Measurements from ENCODE around the gene TRAM2. TPM values are rescaled to one million over a fixed set of nuclear protein-coding genes. Genes with fewer than 3 reads are reported as not detected.
A peak's percentile ranks its signal among the peaks of the same experiment; 100 is the strongest.

Gene TRAM2
- polyA plus RNA-seq, 1 donor, result 44.1 TPM

GRCh38 chr6:52518279-52518945 lies 58.4 kb downstream of the TRAM2 start:
- WGBS (ENCODE audit: insufficient coverage, low lambda C conversion rate), result no CpG with 5 or more reads among the region's 13 CpGs
- no peak for DNase-seq

GRCh38 chr6:52517502-52518278 lies 59.2 kb downstream of the TRAM2 start:
- Histone ChIP-seq H3K36me3 (ENCODE audit: control insufficient read depth, insufficient read depth, low read length) (peaks cover 52% of the 10 kb centered on the region), H3K27me3 (ENCODE audit: control insufficient read depth, insufficient read depth, low read length) (no peaks in the 10 kb centered on the region), H3K4me1 (ENCODE audit: control insufficient read depth, insufficient read depth, low read length) (peaks cover 15% of the 10 kb centered on the region), H3K9me3 (ENCODE audit: control insufficient read depth, low read depth, low read length) (no peaks in the 10 kb centered on the region), H3K27ac (ENCODE audit: low read length) (peak overlapping the region; percentile 68), H3K4me3 (ENCODE audit: low read length) (no peak overlapping the region)
- no CpG with 5 or more reads among the region's 14 CpGs for WGBS (ENCODE audit: insufficient coverage, low lambda C conversion rate)
- DNase-seq, result peak; percentile 70 to 72

More at GRCh38 chr6:52518279-52518945, 58.4 kb downstream of the TRAM2 start:
- no peak overlapping the region for H3K4me3 ChIP-seq (ENCODE audit: low read length)
- no peaks in the 10 kb centered on the region for H3K9me3 ChIP-seq (ENCODE audit: control insufficient read depth, low read depth, low read length)
- peaks cover 46% of the 10 kb centered on the region for H3K36me3 ChIP-seq (ENCODE audit: control insufficient read depth, insufficient read depth, low read length)
- peak overlapping the region; percentile 68 for H3K27ac ChIP-seq (ENCODE audit: low read length)
- H3K4me1 ChIP-seq (ENCODE audit: control insufficient read depth, insufficient read depth, low read length), result peaks cover 15% of the 10 kb centered on the region
- no peaks in the 10 kb centered on the region for H3K27me3 ChIP-seq (ENCODE audit: control insufficient read depth, insufficient read depth, low read length)

DNA sequence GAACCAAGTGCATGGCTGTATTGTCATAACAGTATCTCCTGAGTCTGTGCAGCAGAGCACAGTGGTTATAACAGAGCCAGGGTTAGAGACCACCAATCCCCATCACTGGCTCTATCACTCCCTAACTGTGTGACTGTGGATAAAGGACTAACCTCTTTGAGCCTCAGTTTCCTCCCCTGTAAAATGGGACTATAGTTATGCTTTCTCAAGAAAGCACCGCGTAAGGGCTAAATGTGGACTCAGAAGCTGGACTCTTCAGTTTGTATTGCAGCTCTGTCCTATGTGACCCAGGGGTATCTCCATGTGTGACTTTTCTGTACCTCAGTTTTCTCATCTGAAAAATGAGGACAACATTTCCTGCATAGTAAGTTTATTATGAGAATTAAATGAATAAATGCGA lies 59.9 kb downstream of the TRAM2 start:
- no peaks in the 10 kb centered on the region for H3K9me3 ChIP-seq (ENCODE audit: control insufficient read depth, low read depth, low read length)
- H3K4me1 ChIP-seq (ENCODE audit: control insufficient read depth, insufficient read depth, low read length), result peaks cover 11% of the 10 kb centered on the region
- H3K4me3 ChIP-seq (ENCODE audit: low read length), result no peak overlapping the region
- peaks cover 59% of the 10 kb centered on the region for H3K36me3 ChIP-seq (ENCODE audit: control insufficient read depth, insufficient read depth, low read length)
- no peak overlapping the region for H3K27ac ChIP-seq (ENCODE audit: low read length)
- DNase-seq, result no peak
- WGBS (ENCODE audit: insufficient coverage, low lambda C conversion rate), result 100% methylated on average over 1 of the region's 3 CpGs
- no peaks in the 10 kb centered on the region for H3K27me3 ChIP-seq (ENCODE audit: control insufficient read depth, insufficient read depth, low read length)

- no CpG with 5 or more reads among the region's 1 CpG for WGBS (ENCODE audit: insufficient coverage, low lambda C conversion rate)
- peaks cover 64% of the 10 kb centered on the region for H3K36me3 ChIP-seq (ENCODE audit: control insufficient read depth, insufficient read depth, low read length)
- no peak overlapping the region for H3K4me3 ChIP-seq (ENCODE audit: low read length)
- H3K4me1 ChIP-seq (ENCODE audit: control insufficient read depth, insufficient read depth, low read length), result peaks cover 9% of the 10 kb centered on the region
- H3K27ac ChIP-seq (ENCODE audit: low read length), result no peak overlapping the region
- no peaks in the 10 kb centered on the region for H3K9me3 ChIP-seq (ENCODE audit: control insufficient read depth, low read depth, low read length)
- no peak for DNase-seq
- H3K27me3 ChIP-seq (ENCODE audit: control insufficient read depth, insufficient read depth, low read length), result no peaks in the 10 kb centered on the region
Measured at GRCh38 chr6:52516269-52516668, 60.6 kb downstream of the TRAM2 start.

- H3K27me3 ChIP-seq (ENCODE audit: control insufficient read depth, insufficient read depth, low read length), result no peaks in the 10 kb centered on the region
- H3K27ac ChIP-seq (ENCODE audit: low read length), result no peak overlapping the region
- H3K4me3 ChIP-seq (ENCODE audit: low read length), result no peak overlapping the region
- WGBS (ENCODE audit: insufficient coverage, low lambda C conversion rate), result no CpG with 5 or more reads among the region's 2 CpGs
- no peaks in the 10 kb centered on the region for H3K9me3 ChIP-seq (ENCODE audit: control insufficient read depth, low read depth, low read length)
- no peak for DNase-seq
- H3K36me3 ChIP-seq (ENCODE audit: control insufficient read depth, insufficient read depth, low read length), result peaks cover 73% of the 10 kb centered on the region
- H3K4me1 ChIP-seq (ENCODE audit: control insufficient read depth, insufficient read depth, low read length), result peaks cover 9% of the 10 kb centered on the region
Measured at GRCh38 chr6:52515219-52515960, 61.5 kb downstream of the TRAM2 start.

GRCh38 chr6:52514514-52514913 lies 62.3 kb downstream of the TRAM2 start:
- DNase-seq, result no peak
- H3K9me3 ChIP-seq (ENCODE audit: control insufficient read depth, low read depth, low read length), result no peaks in the 10 kb centered on the region
- H3K27ac ChIP-seq (ENCODE audit: low read length), result no peak overlapping the region
- H3K4me1 ChIP-seq (ENCODE audit: control insufficient read depth, insufficient read depth, low read length), result peaks cover 9% of the 10 kb centered on the region
- no peak overlapping the region for H3K4me3 ChIP-seq (ENCODE audit: low read length)
- H3K27me3 ChIP-seq (ENCODE audit: control insufficient read depth, insufficient read depth, low read length), result no peaks in the 10 kb centered on the region
- H3K36me3 ChIP-seq (ENCODE audit: control insufficient read depth, insufficient read depth, low read length), result peaks cover 81% of the 10 kb centered on the region
- WGBS (ENCODE audit: insufficient coverage, low lambda C conversion rate), result 60% methylated on average over 1 of the region's 7 CpGs

- no peak overlapping the region for H3K27ac ChIP-seq (ENCODE audit: low read length)
- no peaks in the 10 kb centered on the region for H3K27me3 ChIP-seq (ENCODE audit: control insufficient read depth, insufficient read depth, low read length)
- no peak for DNase-seq
- H3K9me3 ChIP-seq (ENCODE audit: control insufficient read depth, low read depth, low read length), result no peaks in the 10 kb centered on the region
- H3K36me3 ChIP-seq (ENCODE audit: control insufficient read depth, insufficient read depth, low read length), result peaks cover 83% of the 10 kb centered on the region
- H3K4me3 ChIP-seq (ENCODE audit: low read length), result no peak overlapping the region
- WGBS (ENCODE audit: insufficient coverage, low lambda C conversion rate), result 100% methylated on average over 1 of the region's 4 CpGs
- H3K4me1 ChIP-seq (ENCODE audit: control insufficient read depth, insufficient read depth, low read length), result peaks cover 9% of the 10 kb centered on the region
Measured at GRCh38 chr6:52513896-52514295, 63.0 kb downstream of the TRAM2 start.

GRCh38 chr6:52513464-52513863 lies 63.4 kb downstream of the TRAM2 start:
- no peaks in the 10 kb centered on the region for H3K27me3 ChIP-seq (ENCODE audit: control insufficient read depth, insufficient read depth, low read length)
- WGBS (ENCODE audit: insufficient coverage, low lambda C conversion rate), result 83% methylated on average over 1 of the region's 2 CpGs
- peaks cover 9% of the 10 kb centered on the region for H3K4me1 ChIP-seq (ENCODE audit: control insufficient read depth, insufficient read depth, low read length)
- H3K4me3 ChIP-seq (ENCODE audit: low read length), result no peak overlapping the region
- no peak for DNase-seq
- H3K9me3 ChIP-seq (ENCODE audit: control insufficient read depth, low read depth, low read length), result no peaks in the 10 kb centered on the region
- H3K27ac ChIP-seq (ENCODE audit: low read length), result no peak overlapping the region
- H3K36me3 ChIP-seq (ENCODE audit: control insufficient read depth, insufficient read depth, low read length), result peaks cover 86% of the 10 kb centered on the region

GRCh38 chr6:52512199-52512598 lies 64.7 kb downstream of the TRAM2 start:
- no peaks in the 10 kb centered on the region for H3K4me1 ChIP-seq (ENCODE audit: control insufficient read depth, insufficient read depth, low read length)

DNA sequence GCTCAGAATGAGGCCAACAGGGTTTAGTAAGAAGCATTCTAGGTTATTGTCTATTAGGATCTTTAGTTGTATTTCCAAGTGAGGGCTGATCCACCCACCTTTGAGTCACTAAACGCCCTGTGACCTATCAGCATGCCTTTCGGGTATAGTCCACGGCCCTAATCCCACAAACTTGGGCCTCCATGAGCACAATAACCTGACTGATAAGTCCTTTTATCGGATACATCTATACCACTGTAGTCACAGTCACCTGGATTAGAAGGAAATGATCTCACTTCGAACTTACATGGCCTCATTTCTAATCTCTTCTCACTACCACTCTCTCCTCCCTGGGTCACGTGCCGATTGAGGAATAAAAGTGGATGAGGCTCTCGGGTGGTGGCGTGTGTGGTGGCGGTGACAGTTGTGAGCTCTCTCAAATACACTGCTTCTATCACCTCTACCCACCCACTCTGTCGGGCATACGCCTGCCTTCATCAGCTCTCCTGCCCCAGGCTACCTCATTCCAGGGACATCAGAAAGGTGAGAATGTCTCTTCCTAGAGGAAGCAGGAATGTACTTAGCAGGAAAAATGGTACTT lies 65.2 kb downstream of the TRAM2 start:
- Histone ChIP-seq H3K4me3 (ENCODE audit: low read length) (no peak overlapping the region), H3K36me3 (ENCODE audit: control insufficient read depth, insufficient read depth, low read length) (peaks cover 93% of the 10 kb centered on the region), H3K9me3 (ENCODE audit: control insufficient read depth, low read depth, low read length) (no peaks in the 10 kb centered on the region), H3K4me1 (ENCODE audit: control insufficient read depth, insufficient read depth, low read length) (no peaks in the 10 kb centered on the region), H3K27ac (ENCODE audit: low read length) (no peak overlapping the region), H3K27me3 (ENCODE audit: control insufficient read depth, insufficient read depth, low read length) (no peaks in the 10 kb centered on the region)
- no CpG with 5 or more reads among the region's 12 CpGs for WGBS (ENCODE audit: insufficient coverage, low lambda C conversion rate)
- DNase-seq, result peak; percentile 39 to 62

More at GRCh38 chr6:52512199-52512598, 64.7 kb downstream of the TRAM2 start:
- no peak overlapping the region for H3K27ac ChIP-seq (ENCODE audit: low read length)
- peaks cover 93% of the 10 kb centered on the region for H3K36me3 ChIP-seq (ENCODE audit: control insufficient read depth, insufficient read depth, low read length)
- 48% methylated on average over 2 of the region's 4 CpGs for WGBS (ENCODE audit: insufficient coverage, low lambda C conversion rate)
- H3K4me3 ChIP-seq (ENCODE audit: low read length), result no peak overlapping the region
- H3K9me3 ChIP-seq (ENCODE audit: control insufficient read depth, low read depth, low read length), result no peaks in the 10 kb centered on the region
- no peak for DNase-seq
- no peaks in the 10 kb centered on the region for H3K27me3 ChIP-seq (ENCODE audit: control insufficient read depth, insufficient read depth, low read length)
